Measurements from ENCODE around the gene GOLGA6L7.
"Not testable (repeated sequence)": the region's sequence is repeated elsewhere in the genome, so short reads cannot be mapped to it uniquely, and the experiment has no call there.

Gene GOLGA6L7, protein sequence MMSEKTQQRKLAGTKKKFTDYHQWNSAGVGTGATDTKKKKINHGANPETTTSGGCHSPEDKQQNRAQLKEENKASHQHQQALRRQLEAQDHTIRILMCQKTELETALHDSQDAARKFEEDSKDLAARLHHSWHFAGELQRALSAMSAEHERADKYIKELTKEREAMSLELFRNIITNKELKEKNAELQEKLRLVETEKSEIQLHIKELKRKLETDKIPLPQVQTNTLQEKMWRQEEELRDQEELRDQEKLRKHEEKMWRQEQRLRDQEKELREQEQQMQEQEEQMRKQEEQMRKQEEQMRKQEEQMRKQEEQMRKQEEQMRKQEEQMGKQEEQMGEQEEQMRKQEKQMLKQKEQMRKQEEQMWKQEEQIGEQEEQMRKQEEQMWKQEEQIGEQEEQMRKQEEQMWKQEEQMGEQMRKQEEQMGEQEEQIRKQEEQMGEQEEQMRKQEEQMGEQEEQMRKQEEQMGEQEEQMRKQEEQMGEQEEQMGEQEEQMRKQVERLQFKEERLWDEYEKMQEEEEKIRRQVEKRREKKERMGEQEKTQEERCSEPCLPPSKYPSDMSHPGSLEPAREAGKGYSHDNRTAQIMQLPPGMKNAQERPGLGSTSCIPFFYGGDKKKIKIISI

GRCh38 chr15:28848521-28848920 lies at the start of gene GOLGA6L7:
Gene GOLGA6L7, minus strand, starts transcription at chr15:28848644. Its CDS starts 95 bp downstream, at chr15:28848549.
- DNase-seq, result not testable (repeated sequence)

DNA sequence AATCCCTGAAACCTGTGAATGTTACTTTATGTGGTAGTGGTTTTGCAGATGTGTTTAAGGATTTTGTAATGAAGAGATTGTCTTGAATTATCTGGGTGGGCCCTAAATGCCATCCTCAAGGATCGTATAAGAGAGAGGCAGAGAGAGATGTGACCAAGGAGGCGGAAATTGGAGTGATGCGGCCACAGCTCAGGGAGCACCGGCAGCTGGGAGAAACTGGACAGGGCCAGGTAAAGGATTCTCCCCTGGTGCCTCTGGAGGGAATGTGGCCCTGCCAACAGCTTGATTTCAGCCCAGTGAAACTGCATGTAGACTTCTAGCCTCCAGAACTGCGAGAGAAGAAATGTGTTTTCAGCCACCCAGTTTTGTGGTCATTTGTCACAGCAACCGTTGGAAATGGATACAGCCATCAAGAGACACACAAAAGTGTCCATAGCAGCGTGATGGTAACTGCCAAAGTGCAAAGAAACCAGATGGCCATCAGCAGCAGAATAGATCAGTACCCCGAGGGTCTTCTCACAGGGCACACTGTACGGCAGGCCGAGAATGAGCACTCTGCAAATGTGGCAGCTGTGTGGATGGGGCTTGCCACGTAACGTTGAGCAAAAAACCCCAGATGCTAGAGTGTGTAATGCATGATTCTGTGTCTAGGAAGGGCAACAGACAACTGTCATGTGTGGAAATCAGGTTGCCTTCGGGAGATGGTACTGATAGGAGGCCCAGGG lies 49.6 kb upstream of the GOLGA6L7 start:
- no peak for DNase-seq

- DNase-seq, result no peak
Measured at GRCh38 chr15:28896951-28897350, 48.5 kb upstream of the GOLGA6L7 start.

DNA sequence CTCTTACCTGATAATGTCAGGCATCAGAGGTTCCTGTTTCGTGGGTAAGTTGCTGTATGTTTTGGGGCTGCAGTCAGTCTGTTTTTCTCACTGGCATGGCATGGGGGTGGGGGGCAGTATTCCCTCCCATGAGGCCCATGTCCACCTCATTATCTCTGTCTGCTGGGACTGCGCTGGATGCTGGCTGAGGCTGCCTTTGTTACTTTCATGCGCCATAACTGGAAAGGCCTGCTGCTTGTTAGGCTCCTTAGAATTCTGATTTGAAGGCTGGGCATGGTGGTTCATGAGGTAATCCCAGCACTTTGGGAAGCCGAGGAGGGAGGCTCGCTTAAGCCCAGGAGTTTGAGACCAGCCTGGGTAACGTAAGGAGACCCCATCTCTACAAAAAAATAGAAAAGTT lies 47.1 kb upstream of the GOLGA6L7 start:
- DNase-seq, result no peak

- DNase-seq, result no peak
Measured at GRCh38 chr15:28895146-28895545, 46.7 kb upstream of the GOLGA6L7 start.

DNA sequence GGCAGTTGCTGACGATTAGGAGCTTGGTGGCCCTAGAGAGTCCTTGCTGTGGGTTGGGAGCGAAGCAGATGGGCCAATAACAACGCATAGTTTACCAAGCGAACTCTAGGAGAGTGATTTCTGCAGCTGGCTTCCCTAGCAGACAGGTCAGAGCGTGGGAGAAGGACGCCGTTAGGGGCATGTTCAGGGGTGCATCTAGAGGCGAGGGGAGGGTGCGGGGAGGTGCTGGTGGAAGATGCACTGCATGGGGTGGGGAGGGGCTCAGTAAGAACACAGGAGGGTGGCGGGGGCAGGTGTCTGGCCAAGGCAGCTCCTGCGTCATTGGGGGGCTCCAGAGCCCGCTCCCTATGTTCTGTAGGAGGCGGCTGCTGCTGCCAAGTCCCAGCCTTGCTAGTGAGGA lies 46.2 kb upstream of the GOLGA6L7 start:
- DNase-seq, result no peak

GRCh38 chr15:28892789-28893610 lies 44.6 kb upstream of the GOLGA6L7 start:
- DNase-seq, result no peak

GRCh38 chr15:28891588-28891987 lies 43.1 kb upstream of the GOLGA6L7 start:
- DNase-seq, result no peak

DNA sequence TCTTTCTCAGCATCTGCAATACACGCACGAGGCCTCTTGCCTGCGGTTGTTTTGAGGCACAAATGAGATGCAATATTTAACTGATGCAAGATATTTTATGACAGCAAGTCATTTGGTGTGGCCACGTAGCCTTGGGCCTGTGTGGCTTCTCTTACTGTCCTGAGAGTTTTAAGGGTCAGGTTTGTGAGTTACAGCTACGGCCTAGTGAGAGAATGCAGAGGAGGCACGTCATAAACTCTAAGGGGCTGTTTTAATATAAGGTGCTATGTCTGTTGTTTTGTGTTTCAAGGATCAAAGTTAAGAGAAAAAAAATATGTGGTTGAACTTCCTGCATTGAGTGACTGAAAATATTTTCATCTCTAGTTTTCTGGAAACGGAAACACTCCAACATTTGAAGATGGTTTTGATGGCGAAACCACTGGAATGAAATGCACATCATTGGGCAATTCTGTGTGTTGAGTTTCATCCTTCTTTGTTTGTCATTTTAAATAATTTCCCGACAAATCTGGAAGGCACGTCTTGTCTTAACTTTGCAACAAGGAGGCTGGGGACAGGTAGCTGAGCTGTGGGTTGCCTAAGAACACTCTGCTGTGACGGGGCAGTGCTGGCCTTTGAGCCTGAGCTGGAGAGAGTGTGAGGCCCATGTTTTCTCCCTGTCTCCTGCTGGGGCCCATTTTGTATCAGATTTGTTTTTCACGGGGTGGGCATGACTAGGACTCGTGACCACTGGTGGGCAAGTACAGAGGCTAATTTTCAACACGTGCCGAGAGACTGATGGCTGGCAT lies 42.5 kb upstream of the GOLGA6L7 start:
- DNase-seq, result no peak

DNA sequence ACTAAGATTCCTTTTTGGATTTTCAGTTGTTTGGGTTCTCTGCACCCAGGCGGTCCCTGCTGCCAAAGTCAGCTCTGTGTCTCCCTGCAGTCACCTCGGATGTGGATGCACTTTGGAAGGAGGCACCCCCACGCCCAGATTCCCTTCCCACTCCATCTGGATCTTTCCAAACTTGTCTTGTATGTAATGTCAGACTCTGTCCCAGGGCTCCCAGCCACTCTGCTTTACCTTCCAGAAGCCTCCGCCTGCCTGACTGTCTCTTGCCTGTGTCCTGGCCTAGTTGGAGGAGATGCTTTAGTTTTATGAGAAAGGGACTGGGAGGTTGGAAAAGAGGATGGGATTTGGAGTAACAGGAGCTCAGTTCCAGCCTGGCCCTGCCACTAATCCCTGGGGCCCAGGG lies 41.8 kb upstream of the GOLGA6L7 start:
- not testable (repeated sequence) for DNase-seq

DNA sequence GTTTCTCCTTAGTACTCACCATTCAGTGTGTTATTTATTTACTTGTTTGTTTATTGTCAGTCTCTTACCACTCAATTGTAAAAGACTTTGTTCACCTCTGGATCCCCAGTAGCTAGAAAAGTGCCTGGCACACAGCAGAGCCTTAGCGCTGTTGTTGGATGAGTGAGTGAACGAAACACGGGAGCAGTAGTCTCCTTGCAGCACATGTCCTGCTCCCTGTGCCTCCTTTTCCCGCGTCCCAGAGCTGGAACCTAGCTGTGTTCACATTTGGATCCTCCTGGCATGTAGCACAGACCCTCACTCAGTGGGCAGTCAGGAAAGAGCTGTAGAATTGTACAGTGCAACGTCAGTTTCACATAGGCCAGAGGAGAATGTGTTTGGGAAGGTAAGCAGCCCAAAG lies 41.4 kb upstream of the GOLGA6L7 start:
- DNase-seq, result not testable (repeated sequence)

DNA sequence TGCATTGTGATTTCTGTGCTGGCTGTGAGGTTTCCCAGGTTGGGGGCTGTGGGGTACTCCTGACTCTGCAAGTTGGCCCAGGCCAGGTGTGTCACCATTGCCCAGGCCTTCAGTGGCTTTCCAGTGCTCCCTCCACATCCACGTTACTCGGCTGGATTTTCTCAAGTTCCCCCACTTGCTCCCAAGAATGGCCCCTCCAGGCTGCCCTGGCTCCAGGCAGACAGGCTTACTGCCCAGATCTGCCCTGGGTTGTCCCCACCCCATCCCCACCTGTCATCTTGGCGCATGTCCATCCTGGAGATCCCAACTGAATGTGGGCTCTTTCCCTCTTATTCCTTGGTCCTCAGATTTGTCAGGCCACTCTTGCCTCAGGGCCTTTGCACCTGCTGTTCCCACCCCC lies 40.9 kb upstream of the GOLGA6L7 start:
- DNase-seq, result no peak

DNA sequence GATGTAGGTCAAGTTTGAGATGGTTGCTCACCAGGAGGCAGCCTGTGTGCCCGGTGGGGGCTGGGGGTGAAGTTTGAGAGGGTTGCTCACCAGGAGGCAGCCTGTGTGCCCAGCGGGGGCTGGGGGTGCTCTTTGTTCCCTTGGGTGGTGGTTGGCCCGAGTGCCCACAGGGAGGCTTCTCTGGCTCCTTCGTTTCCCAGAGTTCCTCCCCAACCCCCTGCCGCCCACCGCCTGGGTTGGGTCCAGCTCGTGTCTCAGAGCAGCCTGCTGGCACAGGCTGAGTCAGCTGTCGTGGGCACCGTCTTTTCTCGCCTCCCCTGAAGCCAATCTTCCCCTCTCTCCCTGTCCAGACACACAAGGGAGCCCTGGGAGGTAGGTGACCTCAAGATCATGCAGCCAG lies 40.5 kb upstream of the GOLGA6L7 start:
- no peak for DNase-seq

GRCh38 chr15:28888302-28888894 lies 40.0 kb upstream of the GOLGA6L7 start:
- DNase-seq, result no peak

GRCh38 chr15:28887339-28888174 lies 39.1 kb upstream of the GOLGA6L7 start:
- DNase-seq, result no peak

DNA sequence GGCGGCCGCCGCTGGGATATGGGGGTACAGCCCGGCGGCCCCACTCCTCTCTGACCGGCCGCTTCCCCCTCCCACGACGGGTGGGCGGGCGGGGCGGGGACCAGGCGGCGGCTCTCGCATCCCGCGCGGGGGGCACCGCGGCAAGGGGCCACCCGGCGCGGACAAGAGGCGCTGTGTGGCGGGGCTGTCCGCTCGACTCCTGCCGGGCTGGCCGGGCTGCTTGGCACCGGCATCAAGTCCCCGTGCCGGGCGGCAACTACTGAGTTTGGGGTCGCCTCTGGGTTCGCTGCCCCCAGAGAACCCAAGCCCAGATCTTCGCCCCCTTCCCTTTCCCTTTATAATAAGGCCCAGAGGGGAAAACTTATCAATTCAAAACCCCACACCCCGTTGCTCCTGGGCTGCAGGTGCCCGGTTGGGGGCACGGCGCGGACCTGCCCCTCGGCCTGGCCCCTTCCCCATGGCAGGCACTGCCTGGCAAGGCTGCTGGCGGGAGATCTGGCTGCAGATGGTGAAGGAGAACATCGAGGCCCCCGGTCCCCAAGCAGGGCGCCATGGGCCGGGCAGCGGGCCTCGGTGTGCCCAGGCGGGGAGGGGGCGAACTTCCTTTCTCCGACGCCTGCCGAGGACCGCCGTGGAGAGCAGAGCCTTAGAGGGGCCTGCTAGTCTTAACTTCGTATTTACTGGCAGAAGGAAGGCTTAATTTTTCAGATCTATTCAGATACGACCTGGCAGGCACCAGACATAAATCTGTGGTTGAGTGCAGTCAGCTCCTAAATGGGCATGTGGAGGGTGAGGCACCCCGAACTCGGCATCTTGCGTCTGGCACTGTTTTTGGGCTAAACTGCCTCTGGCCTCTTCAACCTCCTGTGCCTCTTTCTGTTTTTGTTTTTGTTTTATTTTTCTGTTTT lies 38.2 kb upstream of the GOLGA6L7 start:
- no peak for DNase-seq

GRCh38 chr15:28885630-28886430 lies 37.4 kb upstream of the GOLGA6L7 start, which contains the start of gene APBA2:
Gene APBA2, plus strand, starts transcription at chr15:28885974. Its CDS starts 167,911 bp downstream, at chr15:29053885.
- peak in 1 of 2 donors; percentile 15 for DNase-seq

DNA sequence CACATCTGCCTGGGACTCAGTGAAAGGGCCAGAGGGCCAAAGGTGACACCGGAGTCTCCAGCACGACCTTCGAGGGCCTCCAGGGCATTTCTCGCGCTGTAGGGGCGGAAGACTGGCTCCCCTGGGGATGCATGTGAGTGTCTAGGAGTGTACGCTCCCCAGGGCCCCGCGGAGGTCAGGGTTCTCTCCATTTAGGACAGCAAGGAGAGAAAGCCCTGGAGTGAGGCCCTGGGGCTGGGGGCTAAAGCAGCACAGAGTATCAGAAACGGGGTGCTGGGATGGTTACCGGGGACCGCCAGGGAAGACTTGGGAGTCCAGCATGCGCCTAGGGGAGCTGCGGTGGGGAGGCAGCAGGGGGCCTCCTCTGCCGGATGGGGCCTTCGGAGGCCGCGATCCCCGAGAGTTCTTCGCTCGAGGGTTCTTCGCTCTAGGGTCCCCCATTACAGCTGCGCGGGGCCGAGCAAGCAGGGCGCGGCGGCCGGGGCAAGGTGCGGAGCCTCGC lies 36.7 kb upstream of the GOLGA6L7 start:
- DNase-seq, result no peak

Measured in hippocampal formation (tissue), 2 donors.